Prostate gland (tissue), 2 donors: ENCODE data around the gene PCDHB6.
"Not testable (repeated sequence)": the region's sequence is repeated elsewhere in the genome, so short reads cannot be mapped to it uniquely, and the experiment has no call there.

Experiments used
- POLR2A ChIP-seq: fragments of 450-650 bp; IDR thresholded peaks from one replicate; pipeline ENCODE4 v1.6.1; 2016; ENCODE audit warnings: antibody characterized with exemption, mild to moderate bottlenecking
- TF ChIP-seq, protein P1 (sequence below), 4 experiments: fragments of 200-600 bp in 2 of 4; fragments of 450-650 bp in 2 of 4; sonication (generic) in 2 of 4; IDR thresholded peaks; 1 replicate in 3 of 4; 2 replicates in 1 of 4; pipeline ENCODE4 v1.5.1; 2016 to 2019; ENCODE audit warnings: antibody characterized with exemption in 4 of 4, mild to moderate bottlenecking in 2 of 4, moderate library complexity in 2 of 4

DNA sequence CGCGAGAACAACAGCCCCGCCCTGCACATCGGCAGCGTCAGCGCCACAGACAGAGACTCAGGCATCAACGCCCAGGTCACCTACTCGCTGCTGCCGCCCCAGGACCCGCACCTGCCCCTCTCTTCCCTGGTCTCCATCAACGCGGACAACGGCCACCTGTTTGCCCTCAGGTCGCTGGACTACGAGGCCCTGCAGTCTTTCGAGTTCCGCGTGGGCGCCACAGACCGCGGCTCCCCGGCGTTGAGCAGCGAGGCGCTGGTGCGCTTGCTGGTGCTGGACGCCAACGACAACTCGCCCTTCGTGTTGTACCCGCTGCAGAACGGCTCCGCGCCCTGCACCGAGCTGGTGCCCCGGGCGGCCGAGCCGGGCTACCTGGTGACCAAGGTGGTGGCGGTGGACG, 1.8 kb downstream of the PCDHB6 start:
- TF ChIP-seq, protein P1, sequence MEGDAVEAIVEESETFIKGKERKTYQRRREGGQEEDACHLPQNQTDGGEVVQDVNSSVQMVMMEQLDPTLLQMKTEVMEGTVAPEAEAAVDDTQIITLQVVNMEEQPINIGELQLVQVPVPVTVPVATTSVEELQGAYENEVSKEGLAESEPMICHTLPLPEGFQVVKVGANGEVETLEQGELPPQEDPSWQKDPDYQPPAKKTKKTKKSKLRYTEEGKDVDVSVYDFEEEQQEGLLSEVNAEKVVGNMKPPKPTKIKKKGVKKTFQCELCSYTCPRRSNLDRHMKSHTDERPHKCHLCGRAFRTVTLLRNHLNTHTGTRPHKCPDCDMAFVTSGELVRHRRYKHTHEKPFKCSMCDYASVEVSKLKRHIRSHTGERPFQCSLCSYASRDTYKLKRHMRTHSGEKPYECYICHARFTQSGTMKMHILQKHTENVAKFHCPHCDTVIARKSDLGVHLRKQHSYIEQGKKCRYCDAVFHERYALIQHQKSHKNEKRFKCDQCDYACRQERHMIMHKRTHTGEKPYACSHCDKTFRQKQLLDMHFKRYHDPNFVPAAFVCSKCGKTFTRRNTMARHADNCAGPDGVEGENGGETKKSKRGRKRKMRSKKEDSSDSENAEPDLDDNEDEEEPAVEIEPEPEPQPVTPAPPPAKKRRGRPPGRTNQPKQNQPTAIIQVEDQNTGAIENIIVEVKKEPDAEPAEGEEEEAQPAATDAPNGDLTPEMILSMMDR (IDR thresholded peaks at IDR 0.05): not testable (repeated sequence)
- TF ChIP-seq POLR2A: not testable (repeated sequence)
